ENCODE measurements around the gene RBBP6.

DNA sequence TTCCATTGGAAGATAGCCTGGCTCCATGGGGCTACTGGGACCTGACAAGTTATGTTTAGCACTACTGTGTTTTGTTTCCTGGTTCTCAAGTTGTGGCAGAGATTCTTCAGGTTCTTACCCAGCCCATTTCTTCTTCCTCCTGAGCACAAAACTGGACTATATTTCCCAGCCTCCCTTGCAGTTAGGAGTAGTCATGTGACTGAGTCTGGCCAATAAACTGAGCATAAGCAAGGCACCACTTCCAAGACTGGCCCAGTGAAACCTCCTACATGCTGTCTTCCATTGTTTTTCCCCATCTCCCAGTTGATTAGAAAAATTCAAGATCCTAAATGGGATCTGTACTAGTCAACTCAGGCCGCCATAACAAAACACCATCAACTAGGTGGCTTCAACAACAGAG, 28.2 kb upstream of the RBBP6 start:
- TF ChIP-seq EZH2 (IDR thresholded peaks at IDR 0.05; ENCODE audit: borderline replicate concordance, low read depth, low read length, severe bottlenecking) (no peak), MAX (IDR thresholded peaks at IDR 0.05; ENCODE audit: insufficient read depth, insufficient read length) (no peak), POLR2AphosphoS5 (IDR thresholded peaks at IDR 0.05; ENCODE audit: insufficient read depth, low read depth, low read length) (no peak), POLR2A (IDR thresholded peaks at IDR 0.05; ENCODE audit: low read depth, low read length) (no peak)
- TF ChIP-seq, protein P1, sequence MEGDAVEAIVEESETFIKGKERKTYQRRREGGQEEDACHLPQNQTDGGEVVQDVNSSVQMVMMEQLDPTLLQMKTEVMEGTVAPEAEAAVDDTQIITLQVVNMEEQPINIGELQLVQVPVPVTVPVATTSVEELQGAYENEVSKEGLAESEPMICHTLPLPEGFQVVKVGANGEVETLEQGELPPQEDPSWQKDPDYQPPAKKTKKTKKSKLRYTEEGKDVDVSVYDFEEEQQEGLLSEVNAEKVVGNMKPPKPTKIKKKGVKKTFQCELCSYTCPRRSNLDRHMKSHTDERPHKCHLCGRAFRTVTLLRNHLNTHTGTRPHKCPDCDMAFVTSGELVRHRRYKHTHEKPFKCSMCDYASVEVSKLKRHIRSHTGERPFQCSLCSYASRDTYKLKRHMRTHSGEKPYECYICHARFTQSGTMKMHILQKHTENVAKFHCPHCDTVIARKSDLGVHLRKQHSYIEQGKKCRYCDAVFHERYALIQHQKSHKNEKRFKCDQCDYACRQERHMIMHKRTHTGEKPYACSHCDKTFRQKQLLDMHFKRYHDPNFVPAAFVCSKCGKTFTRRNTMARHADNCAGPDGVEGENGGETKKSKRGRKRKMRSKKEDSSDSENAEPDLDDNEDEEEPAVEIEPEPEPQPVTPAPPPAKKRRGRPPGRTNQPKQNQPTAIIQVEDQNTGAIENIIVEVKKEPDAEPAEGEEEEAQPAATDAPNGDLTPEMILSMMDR (IDR thresholded peaks at IDR 0.05; ENCODE audit: extremely low read depth in 1 of 2, insufficient read depth in 1 of 2, low read depth in 1 of 2, low read length in 2 of 2), result no peak

All from endothelial cell of umbilical vein (primary cell).